ENCODE results near the gene RMI2.

RMI2 gene

DNA sequence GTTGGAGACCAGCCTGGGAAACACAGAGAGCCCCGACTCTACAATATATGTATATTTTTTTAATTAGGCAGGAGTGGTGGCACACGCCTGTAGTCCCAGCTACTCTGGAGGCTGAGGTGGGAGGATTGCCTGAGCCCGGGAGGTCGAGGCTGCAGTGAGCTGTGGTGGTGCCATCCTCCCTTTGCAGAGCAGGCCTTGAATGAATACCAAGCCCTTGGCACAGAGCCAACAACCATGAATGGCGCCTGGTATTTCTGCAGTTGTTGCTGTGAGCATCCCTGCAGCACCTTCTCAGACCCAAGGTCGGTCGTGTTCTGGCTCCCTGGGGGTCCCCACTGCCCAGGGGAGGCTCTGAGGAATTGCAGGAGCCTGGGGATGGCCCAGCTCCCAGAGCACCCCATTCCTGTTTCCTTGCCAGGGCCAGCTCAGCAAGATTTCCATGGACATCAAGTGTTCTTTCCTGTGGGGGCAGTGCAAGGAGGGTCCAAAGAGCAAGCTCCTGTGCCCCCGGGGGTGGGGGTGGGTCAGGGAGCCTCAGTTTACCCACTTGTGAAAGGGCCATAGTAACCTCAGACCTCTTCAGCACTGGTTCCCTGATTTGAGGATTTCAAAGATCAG lies 25.6 kb upstream of the RMI2 start:
- intact Hi-C loops (cut with DNase I; ENCODE audit: low total_unique reads), result no loop called here
- no peak for DNase-seq
- Histone ChIP-seq H3K27ac (no peak overlapping the region), H3K4me1 (no peaks in the 10 kb centered on the region), H3K9me3 (no peaks in the 10 kb centered on the region), H3K36me3 (no peaks in the 10 kb centered on the region), H3K27me3 (peaks cover 0 to 7% of the 10 kb centered on the region in 2 donors), H3K4me3 (no peak overlapping the region)
- TF ChIP-seq, protein P1, sequence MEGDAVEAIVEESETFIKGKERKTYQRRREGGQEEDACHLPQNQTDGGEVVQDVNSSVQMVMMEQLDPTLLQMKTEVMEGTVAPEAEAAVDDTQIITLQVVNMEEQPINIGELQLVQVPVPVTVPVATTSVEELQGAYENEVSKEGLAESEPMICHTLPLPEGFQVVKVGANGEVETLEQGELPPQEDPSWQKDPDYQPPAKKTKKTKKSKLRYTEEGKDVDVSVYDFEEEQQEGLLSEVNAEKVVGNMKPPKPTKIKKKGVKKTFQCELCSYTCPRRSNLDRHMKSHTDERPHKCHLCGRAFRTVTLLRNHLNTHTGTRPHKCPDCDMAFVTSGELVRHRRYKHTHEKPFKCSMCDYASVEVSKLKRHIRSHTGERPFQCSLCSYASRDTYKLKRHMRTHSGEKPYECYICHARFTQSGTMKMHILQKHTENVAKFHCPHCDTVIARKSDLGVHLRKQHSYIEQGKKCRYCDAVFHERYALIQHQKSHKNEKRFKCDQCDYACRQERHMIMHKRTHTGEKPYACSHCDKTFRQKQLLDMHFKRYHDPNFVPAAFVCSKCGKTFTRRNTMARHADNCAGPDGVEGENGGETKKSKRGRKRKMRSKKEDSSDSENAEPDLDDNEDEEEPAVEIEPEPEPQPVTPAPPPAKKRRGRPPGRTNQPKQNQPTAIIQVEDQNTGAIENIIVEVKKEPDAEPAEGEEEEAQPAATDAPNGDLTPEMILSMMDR (IDR thresholded peaks at IDR 0.05), result no peak

DNA sequence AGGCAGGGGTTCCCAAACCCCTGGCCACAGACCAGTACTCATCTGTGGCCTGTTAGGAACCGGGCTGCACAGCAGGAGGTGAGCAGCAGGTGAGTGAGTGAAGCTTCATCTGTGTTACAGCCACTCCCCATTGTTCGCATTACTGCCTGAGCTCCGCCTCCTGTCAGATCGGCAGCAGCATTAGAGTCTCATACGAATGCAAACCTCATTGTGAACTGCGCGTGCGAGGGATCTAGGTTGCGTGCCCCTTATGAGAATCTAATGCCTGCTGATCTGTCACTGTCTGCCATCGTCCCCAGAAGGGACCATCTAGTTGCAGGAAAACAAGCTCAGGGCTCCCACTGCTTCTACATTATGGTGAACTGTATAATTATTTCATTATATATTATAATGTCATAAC lies 25.1 kb upstream of the RMI2 start:
- no peak overlapping the region for H3K4me3 ChIP-seq
- H3K27ac ChIP-seq, result no peak overlapping the region
- peaks cover 0 to 5% of the 10 kb centered on the region in 2 donors for H3K27me3 ChIP-seq
- no peaks in the 10 kb centered on the region for H3K36me3 ChIP-seq
- no peaks in the 10 kb centered on the region for H3K4me1 ChIP-seq
- H3K9me3 ChIP-seq, result no peaks in the 10 kb centered on the region
- TF ChIP-seq, protein P1 (IDR thresholded peaks at IDR 0.05), result no peak
- intact Hi-C loops (cut with DNase I; ENCODE audit: low total_unique reads), result no loop called here
- no peak for DNase-seq

GRCh38 chr16:11321662-11322061 lies 23.6 kb upstream of the RMI2 start:
- no peak for DNase-seq
- H3K9me3 ChIP-seq, result no peaks in the 10 kb centered on the region
- no peaks in the 10 kb centered on the region for H3K27me3 ChIP-seq
- TF ChIP-seq, protein P1 (IDR thresholded peaks at IDR 0.05), result no peak
- H3K4me1 ChIP-seq, result no peaks in the 10 kb centered on the region
- H3K27ac ChIP-seq, result no peak overlapping the region
- no peak overlapping the region for H3K4me3 ChIP-seq
- H3K36me3 ChIP-seq, result no peaks in the 10 kb centered on the region
- intact Hi-C loops (cut with DNase I; ENCODE audit: low total_unique reads), result no loop called here

DNA sequence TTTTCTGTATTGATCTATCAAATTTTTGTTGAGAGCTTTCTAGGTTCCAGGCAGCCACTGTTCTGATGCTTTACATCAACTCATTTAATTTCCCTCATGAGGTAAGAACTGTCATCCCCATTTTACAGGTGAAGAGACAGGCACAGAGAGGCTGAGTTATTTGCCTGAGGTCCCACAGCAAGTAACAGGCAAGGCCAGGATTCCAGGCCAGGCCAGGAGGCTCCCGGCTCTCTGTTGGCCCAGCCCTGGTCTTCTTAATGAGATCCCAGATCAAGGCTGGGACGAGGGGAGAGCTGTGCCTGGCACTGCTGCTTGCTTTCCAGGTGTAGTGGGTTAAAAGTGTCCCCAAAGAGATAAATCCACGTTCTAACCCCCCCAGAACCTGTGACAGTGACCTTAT lies 22.4 kb upstream of the RMI2 start:
- Histone ChIP-seq H3K27me3 (no peaks in the 10 kb centered on the region), H3K4me3 (no peak overlapping the region), H3K27ac (no peak overlapping the region), H3K9me3 (no peaks in the 10 kb centered on the region), H3K36me3 (no peaks in the 10 kb centered on the region), H3K4me1 (peaks cover 0 to under 1% (median 0%) of the 10 kb centered on the region in 4 donors)
- intact Hi-C loops (cut with DNase I; ENCODE audit: low total_unique reads), result no loop called here
- TF ChIP-seq, protein P1 (IDR thresholded peaks at IDR 0.05), result no peak
- DNase-seq, result no peak

- no peak for DNase-seq
- intact Hi-C loops (cut with DNase I; ENCODE audit: low total_unique reads), result no loop called here
- H3K4me3 ChIP-seq, result no peak overlapping the region
- H3K4me1 ChIP-seq, result peaks cover 0 to 9% (median 4%) of the 10 kb centered on the region in 4 donors
- TF ChIP-seq, protein P1 (IDR thresholded peaks at IDR 0.05), result no peak
- no peaks in the 10 kb centered on the region for H3K36me3 ChIP-seq
- H3K27ac ChIP-seq, result no peak overlapping the region
- no peaks in the 10 kb centered on the region for H3K27me3 ChIP-seq
- no peaks in the 10 kb centered on the region for H3K9me3 ChIP-seq
Measured at GRCh38 chr16:11323551-11324336, 21.5 kb upstream of the RMI2 start.

Data from tibial artery (tissue), 4 donors.